Neural progenitor cell (in vitro differentiated cells): ENCODE data around the gene VEZT.

Source experiments
- CTCF ChIP-seq: fragments of 200-600 bp; sonication (generic); IDR thresholded peaks from 2 replicates; pipeline ENCODE4 v1.5.1; 2017; ENCODE audit warnings: antibody characterized with exemption, mild to moderate bottlenecking
- EZH2 ChIP-seq: fragments of 200-600 bp; sonication (generic); IDR thresholded peaks from 2 replicates; pipeline ENCODE4 v1.6.1; 2017; ENCODE audit warnings: antibody characterized with exemption, mild to moderate bottlenecking, moderate library complexity
- EZH2phosphoT487 ChIP-seq: fragments of 200-600 bp; sonication (generic); IDR thresholded peaks from 2 replicates; pipeline ENCODE4 v1.6.1; 2017; ENCODE audit warnings: antibody characterized with exemption

GRCh38 chr12:95244350-95244749, 26.7 kb downstream of the VEZT start:
- no peak for TF ChIP-seq CTCF
- no peak for TF ChIP-seq EZH2
- TF ChIP-seq EZH2phosphoT487 = no peak
